GM12878 (cell line): ENCODE measurements around the gene TRPM8. TPM values are rescaled to one million over a fixed set of nuclear protein-coding genes. Genes with fewer than 3 reads are reported as not detected.

Source experiments
- ATAC-seq: fragments of 200-7000 bp; cut with Tn5 transposase; 3 replicates; pipeline ENCODE4 v1.9.1; 2020; ENCODE audit warnings: mild to moderate bottlenecking, moderate library complexity
- BruUV-seq: library from RNA; stranded (reverse); fragments of 400-500 nt; replicated peaks from 2 replicates; lab custom pipeline; 2021; lab: Mats Ljungman, UMichigan
- CTCF ChIA-PET: fragments of 300-600 bp; sonication (Branson Sonifier 250); formaldehyde crosslinking; extraction: SDS; loops from one replicate; lab custom pipeline; 2021; ENCODE audit warnings: inconsistent platforms; lab: Yijun Ruan, JAX
- POLR2A ChIA-PET: fragments of 350-600 bp; formaldehyde crosslinking; extraction: SDS; loops from one replicate; lab custom pipeline; 2021; ENCODE audit warnings: inconsistent platforms; lab: Charles Lee
- RAD21 ChIA-PET: fragments of 300-600 bp; sonication (Branson Sonifier 250); formaldehyde crosslinking; loops from one replicate; lab custom pipeline; 2023; ENCODE audit warnings: antibody characterized with exemption; ENCODE audit not compliant: unreplicated experiment; lab: Charles Lee
- SMC1A ChIA-PET: fragments of 300-600 bp; sonication (Branson Sonifier 250); formaldehyde crosslinking; loops from one replicate; lab custom pipeline; 2023; ENCODE audit not compliant: unreplicated experiment, uncharacterized antibody; lab: Charles Lee
- DNase-seq: peaks from one replicate; pipeline ENCODE4 v3.0.0-alpha.2; 2011; ENCODE audit warnings: low read depth, low spot score
- FAIRE-seq: peaks from 3 replicates; lab custom pipeline; 2011; peaks lifted over from hg19 to GRCh38; lab: Jason Lieb, UNC
- H2AFZ ChIP-seq: 2 replicates; pipeline ENCODE4 v1.6.0; 2011; ENCODE audit warnings: low read depth, low read length, control low read depth; ENCODE audit not compliant: control insufficient read depth
- H3K27ac ChIP-seq: 2 replicates; pipeline ENCODE4 v1.5.1; 2011; ENCODE audit warnings: control low read depth; ENCODE audit not compliant: control insufficient read depth, insufficient read depth
- H3K27me3 ChIP-seq, 2 experiments: replicated peaks in 1 of 2; 2 replicates each; pipeline versions ENCODE4 v1.6.0 to v1.6.1; 2011; ENCODE audit warnings: low read length in 1 of 2; ENCODE audit not compliant: control insufficient read depth in 2 of 2, insufficient read depth in 2 of 2
- H3K36me3 ChIP-seq, 2 experiments: 2 replicates each; pipeline ENCODE4 v1.5.1; 2011; ENCODE audit warnings: low read length in 1 of 2; ENCODE audit not compliant: control insufficient read depth in 2 of 2, insufficient read depth in 2 of 2
- H3K4me1 ChIP-seq: 2 replicates; pipeline ENCODE4 v1.6.1; 2011; ENCODE audit warnings: mild to moderate bottlenecking, low read length, moderate library complexity, mixed read lengths; ENCODE audit not compliant: control insufficient read depth, insufficient read depth
- H3K4me2 ChIP-seq: 2 replicates; pipeline ENCODE4 v1.6.0; 2011; ENCODE audit warnings: control low read depth; ENCODE audit not compliant: control insufficient read depth, insufficient read depth
- H3K4me3 ChIP-seq: fragments of 200-600 bp; sonication (generic); 2 replicates; pipeline ENCODE4 v1.5.1; 2016
- H3K79me2 ChIP-seq: 2 replicates; pipeline ENCODE4 v1.6.0; 2011; ENCODE audit warnings: low read length; ENCODE audit not compliant: control insufficient read depth, insufficient read depth
- H3K9ac ChIP-seq: 2 replicates; pipeline ENCODE4 v1.8.0; 2011; ENCODE audit warnings: low read length, control low read depth, mixed read lengths; ENCODE audit not compliant: control insufficient read depth, insufficient read depth
- H3K9me3 ChIP-seq: replicated peaks from 3 replicates; pipeline ENCODE4 v1.5.1; 2011; ENCODE audit warnings: mild to moderate bottlenecking, low read length; ENCODE audit not compliant: control insufficient read depth, insufficient read depth
- H4K20me1 ChIP-seq: 2 replicates; pipeline ENCODE4 v1.6.0; 2011; ENCODE audit not compliant: control insufficient read depth, insufficient read depth
- CREB1 ChIP-seq: IDR thresholded peaks from 2 replicates; pipeline ENCODE4 v1.6.1; 2012; ENCODE audit warnings: low read depth, mild to moderate bottlenecking, inconsistent platforms
- EZH2 ChIP-seq: IDR thresholded peaks from 2 replicates; pipeline ENCODE4 v1.6.1; 2012; ENCODE audit warnings: low read depth, mild to moderate bottlenecking, control low read depth, inconsistent platforms, low read length, borderline replicate concordance; ENCODE audit not compliant: control insufficient read depth
- SRF ChIP-seq, 2 experiments: IDR thresholded peaks; 2 replicates each; pipeline ENCODE4 v1.6.1; 2011; ENCODE audit warnings: low read depth in 2 of 2, low read length in 2 of 2, mild to moderate bottlenecking in 1 of 2, moderate library complexity in 1 of 2
- YBX1 ChIP-seq: fragments of 450-650 bp; IDR thresholded peaks from 2 replicates; pipeline ENCODE4 v1.6.1; 2016; ENCODE audit warnings: antibody characterized with exemption
- WGBS: methylation state at CpG from one replicate; pipeline ENCODE4 v1.1.6; 2016; ENCODE audit warnings: low lambda C conversion rate; ENCODE audit not compliant: insufficient replicate concordance, insufficient coverage; ENCODE audit errors: missing lambda C conversion rate; 5-methylcytosine and 5-hydroxymethylcytosine counted together
- in situ Hi-C: fragments of 300-500 bp; cut with MboI; formaldehyde crosslinking; loops from 9 replicates; pipeline ENCODE4 v1.14.3; 2018; ENCODE audit warnings: mixed read lengths
- intact Hi-C: fragments of 100-400 bp; cut with micrococcal nuclease; formaldehyde crosslinking; loops from one replicate; pipeline ENCODE4 v1.14.2; 2022; ENCODE audit not compliant: unreplicated experiment
- polyA plus RNA-seq, 11 experiments: library from polyadenylated mRNA; depleted of rRNA in 4 of 11; unstranded in 6 of 11; stranded (reverse) in 5 of 11; fragments of >200 nt; fragmentation: Nextera tagmentation in 4 of 11; fragmentation: Illumina TruSeq in 1 of 11; extraction: Ambion mirVana in 4 of 11; extraction: Trizol in 1 of 11; gene quantifications; 1 replicate in 1 of 11; 2 replicates in 10 of 11; pipeline versions ENCODE4 v1.2.1 to v1.2.3, GENCODE V29; 2011 to 2016; ENCODE audit warnings: inconsistent platforms in 2 of 11, missing spikeins in 2 of 11, low read depth in 1 of 11
- total RNA-seq, 4 experiments: library from RNA; depleted of rRNA in 3 of 4; stranded (reverse); fragments of >200 nt in 3 of 4; fragmentation: Illumina TruSeq in 1 of 4; extraction: Trizol in 1 of 4; gene quantifications; 2 replicates each; pipeline versions ENCODE4 v1.2.1 to v1.2.3, GENCODE V29; 2013 to 2021
- TF ChIP-seq, protein P1 (sequence below): fragments of 450-650 bp; IDR thresholded peaks from 2 replicates; pipeline ENCODE4 v1.6.1; 2017; ENCODE audit warnings: mild to moderate bottlenecking, low read depth, inconsistent platforms; ENCODE audit not compliant: poor library complexity, severe bottlenecking

The TRPM8 gene
- total and polyA plus RNA-seq, 10 of the 15 experiments (the other 5 are each of a cell fraction or from before 2014, with no cell fraction given): 3.9 TPM; not detected in 9

DNA sequence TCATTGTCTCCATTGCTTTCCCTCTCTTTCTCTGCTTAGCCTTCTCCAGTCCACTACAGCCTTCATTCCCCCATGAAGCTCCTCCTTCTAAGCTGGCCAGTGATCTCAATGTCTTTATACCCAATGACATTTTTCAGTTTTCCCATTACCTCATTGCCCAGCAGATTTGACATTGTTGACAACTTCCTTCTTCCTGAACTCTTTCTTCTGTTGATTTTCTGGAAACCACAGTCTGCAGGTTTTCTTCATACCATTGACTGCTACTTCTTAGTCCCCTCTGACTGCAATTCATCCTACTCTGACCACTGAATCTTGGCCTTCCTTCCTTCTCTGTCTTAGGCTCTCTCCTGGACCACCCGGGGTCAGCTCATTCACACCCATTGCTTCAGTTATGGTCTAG, 110.5 kb downstream of the TRPM8 start:
- DNase-seq (no peak), ATAC-seq (no peak), FAIRE-seq (no peak)
- no peaks in the 10 kb centered on the region for H4K20me1 ChIP-seq
- H3K9me3 ChIP-seq: no peaks in the 10 kb centered on the region; the same call in 1 of the 3 replicates
- H3K4me3 ChIP-seq: no peak overlapping the region
- intact Hi-C loops (no loop called here), in situ Hi-C loops (no loop called here)
- no peaks in the 10 kb centered on the region for H3K27me3 ChIP-seq
- no peak for TF ChIP-seq YBX1
- no peak for TF ChIP-seq EZH2
- no peak for TF ChIP-seq SRF (IDR thresholded peaks at IDR 0.05; ENCODE audit: low read depth in 2 of 2, low read length in 2 of 2)
- no peak for TF ChIP-seq CREB1
- TF ChIP-seq, protein P1, sequence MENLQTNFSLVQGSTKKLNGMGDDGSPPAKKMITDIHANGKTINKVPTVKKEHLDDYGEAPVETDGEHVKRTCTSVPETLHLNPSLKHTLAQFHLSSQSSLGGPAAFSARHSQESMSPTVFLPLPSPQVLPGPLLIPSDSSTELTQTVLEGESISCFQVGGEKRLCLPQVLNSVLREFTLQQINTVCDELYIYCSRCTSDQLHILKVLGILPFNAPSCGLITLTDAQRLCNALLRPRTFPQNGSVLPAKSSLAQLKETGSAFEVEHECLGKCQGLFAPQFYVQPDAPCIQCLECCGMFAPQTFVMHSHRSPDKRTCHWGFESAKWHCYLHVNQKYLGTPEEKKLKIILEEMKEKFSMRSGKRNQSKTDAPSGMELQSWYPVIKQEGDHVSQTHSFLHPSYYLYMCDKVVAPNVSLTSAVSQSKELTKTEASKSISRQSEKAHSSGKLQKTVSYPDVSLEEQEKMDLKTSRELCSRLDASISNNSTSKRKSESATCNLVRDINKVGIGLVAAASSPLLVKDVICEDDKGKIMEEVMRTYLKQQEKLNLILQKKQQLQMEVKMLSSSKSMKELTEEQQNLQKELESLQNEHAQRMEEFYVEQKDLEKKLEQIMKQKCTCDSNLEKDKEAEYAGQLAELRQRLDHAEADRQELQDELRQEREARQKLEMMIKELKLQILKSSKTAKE: no peak
- ChIA-PET RAD21 (no interaction called here), SMC1A (no interaction called here), CTCF (no interaction called here), POLR2A (interaction anchor here (0.5 to 0.7 kb wide), 2 partner anchors 39 to 1874 kb away, joined by 3 read pairs; no protein-coding TSS in a partner anchor)
- H2AFZ ChIP-seq: no peak overlapping the region
- WGBS: 79% methylated on average over 1 of the region's 1 CpG
- no peak overlapping the region for H3K4me2 ChIP-seq
- H3K27ac ChIP-seq: no peak overlapping the region
- H3K36me3 ChIP-seq: no peaks in the 10 kb centered on the region
- no peak overlapping the region for H3K9ac ChIP-seq
- peaks cover 3% of the 10 kb centered on the region; the same call in 1 of the 2 replicates for H3K4me1 ChIP-seq
- no peaks in the 10 kb centered on the region for H3K79me2 ChIP-seq
- BruUV-seq: no TSS peak
